OCI-LY3 (cell line): ENCODE results near the gene JAKMIP1.

ENCODE experiments used
- H2AFZ ChIP-seq: fragments of 200-600, 300-600 bp; shearing (Covaris generic); 2 replicates; pipeline ENCODE4 v1.6.0; 2014; ENCODE audit warnings: antibody characterized with exemption, low read depth, low read length
- H3K27ac ChIP-seq: fragments of 200-600, 300-600 bp; sonication (generic); 2 replicates; pipeline ENCODE4 v1.5.1; 2014; ENCODE audit warnings: mild to moderate bottlenecking, low read length, moderate library complexity, mixed read lengths
- H3K27me3 ChIP-seq: fragments of 200-600, 300-600 bp; sonication (generic); 2 replicates; pipeline ENCODE4 v1.6.1; 2014; ENCODE audit warnings: low read depth, low read length, mixed read lengths
- H3K36me3 ChIP-seq: fragments of 200-600, 300-600 bp; sonication (generic); replicated peaks from 2 replicates; pipeline ENCODE3; 2014; ENCODE audit warnings: low read depth, low read length, mixed read lengths
- H3K4me1 ChIP-seq: fragments of 300-600, 200-600 bp; sonication (generic); 2 replicates; pipeline ENCODE4 v1.6.1; 2014; ENCODE audit warnings: low read length, mixed read lengths
- H3K4me2 ChIP-seq: fragments of 200-600, 300-600 bp; sonication (generic); 2 replicates; pipeline ENCODE4 v1.6.1; 2014; ENCODE audit warnings: low read length, mixed read lengths
- H3K4me3 ChIP-seq: fragments of 300-600, 200-600 bp; sonication (generic); 2 replicates; pipeline ENCODE4 v1.5.1; 2014; ENCODE audit warnings: antibody characterized with exemption, mild to moderate bottlenecking, low read length, moderate library complexity
- H3K79me2 ChIP-seq: fragments of 300-600, 200-600 bp; shearing (Covaris generic); 2 replicates; pipeline ENCODE4 v1.6.1; 2014; ENCODE audit warnings: mild to moderate bottlenecking, low read length, mixed read lengths
- H3K9ac ChIP-seq: fragments of 300-600, 200-600 bp; shearing (Covaris generic); 2 replicates; pipeline ENCODE4 v1.6.0; 2014; ENCODE audit warnings: mild to moderate bottlenecking, low read length, moderate library complexity
- H3K9me3 ChIP-seq: fragments of 200-600, 300-600 bp; shearing (Covaris generic); 2 replicates; pipeline ENCODE4 v1.6.1; 2014; ENCODE audit warnings: low read length, mixed read lengths; ENCODE audit not compliant: insufficient read depth
- H4K20me1 ChIP-seq: fragments of 200-600, 300-600 bp; sonication (generic); 2 replicates; pipeline ENCODE4 v1.6.1; 2016; ENCODE audit warnings: low read length, mixed read lengths; ENCODE audit not compliant: insufficient read depth
- CTCF ChIP-seq: fragments of 200-600, 300-600 bp; sonication (generic); IDR thresholded peaks from 2 replicates; pipeline ENCODE4 v1.5.1; 2014; ENCODE audit warnings: antibody characterized with exemption, low read length, low read depth
- EZH2phosphoT487 ChIP-seq: fragments of 200-600 bp; shearing (Covaris generic); IDR thresholded peaks from 2 replicates; pipeline ENCODE4 v1.6.1; 2018; ENCODE audit warnings: antibody characterized with exemption, mixed run types, low read depth

The JAKMIP1 gene

GRCh38 chr4:6155996-6156750, 44.2 kb downstream of the JAKMIP1 start:
- Histone ChIP-seq H3K4me1 (no peaks in the 10 kb centered on the region), H2AFZ (no peak overlapping the region), H3K79me2 (no peaks in the 10 kb centered on the region), H3K9me3 (no peaks in the 10 kb centered on the region), H3K27ac (no peak overlapping the region), H4K20me1 (no peaks in the 10 kb centered on the region), H3K27me3 (peaks cover 5% of the 10 kb centered on the region), H3K9ac (no peak overlapping the region), H3K36me3 (no peaks in the 10 kb centered on the region), H3K4me2 (no peak overlapping the region), H3K4me3 (no peak overlapping the region)
- no peak for TF ChIP-seq EZH2phosphoT487
- TF ChIP-seq CTCF, result no peak

- H3K27me3 ChIP-seq, result peaks cover 5% of the 10 kb centered on the region
These were observed 45.5 kb downstream of the JAKMIP1 start for GRCh38 chr4:6154875-6155274.

GRCh38 chr4:6153874-6154273, 46.5 kb downstream of the JAKMIP1 start:
- TF ChIP-seq CTCF (no peak), EZH2phosphoT487 (no peak)
- Histone ChIP-seq H3K27me3 (peaks cover 5% of the 10 kb centered on the region), H3K4me1 (no peaks in the 10 kb centered on the region), H3K9me3 (no peaks in the 10 kb centered on the region), H4K20me1 (no peaks in the 10 kb centered on the region), H3K36me3 (no peaks in the 10 kb centered on the region), H3K27ac (no peak overlapping the region), H3K4me3 (no peak overlapping the region), H3K4me2 (no peak overlapping the region), H3K79me2 (no peaks in the 10 kb centered on the region), H3K9ac (no peak overlapping the region), H2AFZ (no peak overlapping the region)

More at GRCh38 chr4:6154875-6155274, 45.5 kb downstream of the JAKMIP1 start:
- Histone ChIP-seq H3K79me2 (no peaks in the 10 kb centered on the region), H3K4me1 (no peaks in the 10 kb centered on the region), H3K4me3 (no peak overlapping the region), H3K9ac (no peak overlapping the region), H4K20me1 (no peaks in the 10 kb centered on the region), H3K4me2 (no peak overlapping the region), H2AFZ (no peak overlapping the region), H3K9me3 (no peaks in the 10 kb centered on the region), H3K27ac (no peak overlapping the region), H3K36me3 (no peaks in the 10 kb centered on the region)
- no peak for TF ChIP-seq CTCF
- no peak for TF ChIP-seq EZH2phosphoT487

- Histone ChIP-seq H3K4me2 (no peak overlapping the region), H3K4me3 (no peak overlapping the region), H2AFZ (no peak overlapping the region)
These were observed 47.3 kb downstream of the JAKMIP1 start for GRCh38 chr4:6152869-6153705.

More at GRCh38 chr4:6152869-6153705, 47.3 kb downstream of the JAKMIP1 start:
- no peak overlapping the region for H3K27ac ChIP-seq
- TF ChIP-seq CTCF (no peak), EZH2phosphoT487 (no peak)
- H3K36me3 ChIP-seq, result no peaks in the 10 kb centered on the region
- H3K9ac ChIP-seq, result no peak overlapping the region
- H4K20me1 ChIP-seq, result no peaks in the 10 kb centered on the region
- H3K4me1 ChIP-seq, result no peaks in the 10 kb centered on the region
- no peaks in the 10 kb centered on the region for H3K79me2 ChIP-seq
- peaks cover 5% of the 10 kb centered on the region for H3K27me3 ChIP-seq
- H3K9me3 ChIP-seq, result no peaks in the 10 kb centered on the region
